Astrocyte of the hippocampus (primary cell): ENCODE results near the gene PRKAG3.

ENCODE experiments used
- DNase-seq: peaks from one replicate; pipeline ENCODE4 v3.0.0; 2011; ENCODE audit warnings: low read depth, low spot score

Gene PRKAG3

DNA sequence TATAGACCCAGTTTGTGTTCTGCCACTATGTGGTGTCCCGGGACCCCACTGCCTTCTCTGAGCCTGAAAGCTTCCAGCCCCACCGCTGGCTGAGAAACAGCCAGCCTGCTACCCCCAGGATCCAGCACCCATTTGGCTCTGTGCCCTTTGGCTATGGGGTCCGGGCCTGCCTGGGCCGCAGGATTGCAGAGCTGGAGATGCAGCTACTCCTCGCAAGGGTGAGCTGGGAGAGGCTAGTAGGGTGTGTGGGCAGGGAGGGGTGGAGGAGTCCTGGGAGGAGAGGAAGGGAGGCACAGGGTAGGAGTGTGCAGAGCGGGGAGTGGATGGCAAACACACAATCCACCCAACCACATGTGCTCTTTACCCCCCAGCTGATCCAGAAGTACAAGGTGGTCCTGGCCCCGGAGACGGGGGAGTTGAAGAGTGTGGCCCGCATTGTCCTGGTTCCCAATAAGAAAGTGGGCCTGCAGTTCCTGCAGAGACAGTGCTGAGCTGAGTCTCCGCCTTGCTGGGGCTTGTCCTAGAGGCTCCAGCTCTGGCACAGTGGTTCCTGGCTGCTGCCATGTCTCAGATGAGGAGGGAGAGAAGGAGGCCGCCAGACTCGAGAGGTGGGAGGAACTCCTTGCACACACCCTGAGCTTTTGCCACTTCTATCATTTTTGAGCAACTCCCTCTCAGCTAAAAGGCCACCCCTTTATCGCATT lies 16.9 kb downstream of the PRKAG3 start:
- DNase-seq = no peak

- DNase-seq = no peak
Measured at GRCh38 chr2:218813771-218814460, 17.7 kb downstream of the PRKAG3 start.

DNA sequence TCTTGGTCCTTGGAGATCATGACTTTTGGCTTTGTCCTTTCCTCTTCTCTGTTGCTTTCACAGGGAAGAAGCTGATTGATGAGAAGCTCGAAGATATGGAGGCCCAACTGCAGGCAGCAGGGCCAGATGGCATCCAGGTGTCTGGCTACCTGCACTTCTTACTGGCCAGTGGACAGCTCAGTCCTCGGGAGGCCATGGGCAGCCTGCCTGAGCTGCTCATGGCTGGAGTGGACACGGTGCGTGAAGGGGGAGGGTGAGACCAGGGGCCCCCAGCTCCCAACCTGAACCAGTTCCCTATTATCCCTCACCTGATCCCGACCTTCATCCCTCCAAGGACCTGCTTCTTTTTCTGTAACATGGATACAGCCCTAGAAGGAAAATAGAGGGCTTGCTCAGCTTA lies 18.7 kb downstream of the PRKAG3 start:
- DNase-seq = no peak

DNA sequence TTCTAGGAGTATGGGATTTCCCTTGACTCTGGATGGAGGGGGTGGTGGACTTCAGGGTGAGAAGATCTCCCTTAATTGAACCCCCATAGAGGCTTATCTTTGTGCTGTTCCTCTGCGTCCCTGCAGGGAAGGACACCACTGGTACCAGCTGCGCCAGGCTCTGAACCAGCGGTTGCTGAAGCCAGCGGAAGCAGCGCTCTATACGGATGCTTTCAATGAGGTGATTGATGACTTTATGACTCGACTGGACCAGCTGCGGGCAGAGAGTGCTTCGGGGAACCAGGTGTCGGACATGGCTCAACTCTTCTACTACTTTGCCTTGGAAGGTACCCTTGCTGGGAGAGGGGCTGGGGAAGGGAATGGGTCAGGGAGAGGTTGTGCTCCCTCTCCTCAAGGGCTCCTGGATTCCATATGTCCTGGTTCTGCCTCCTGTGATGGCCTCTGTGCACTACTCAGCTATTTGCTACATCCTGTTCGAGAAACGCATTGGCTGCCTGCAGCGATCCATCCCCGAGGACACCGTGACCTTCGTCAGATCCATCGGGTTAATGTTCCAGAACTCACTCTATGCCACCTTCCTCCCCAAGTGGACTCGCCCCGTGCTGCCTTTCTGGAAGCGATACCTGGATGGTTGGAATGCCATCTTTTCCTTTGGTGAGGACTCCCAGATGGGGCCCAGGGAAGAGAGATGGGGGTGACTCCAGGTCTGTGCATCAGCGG lies 19.3 kb downstream of the PRKAG3 start:
- no peak for DNase-seq

DNA sequence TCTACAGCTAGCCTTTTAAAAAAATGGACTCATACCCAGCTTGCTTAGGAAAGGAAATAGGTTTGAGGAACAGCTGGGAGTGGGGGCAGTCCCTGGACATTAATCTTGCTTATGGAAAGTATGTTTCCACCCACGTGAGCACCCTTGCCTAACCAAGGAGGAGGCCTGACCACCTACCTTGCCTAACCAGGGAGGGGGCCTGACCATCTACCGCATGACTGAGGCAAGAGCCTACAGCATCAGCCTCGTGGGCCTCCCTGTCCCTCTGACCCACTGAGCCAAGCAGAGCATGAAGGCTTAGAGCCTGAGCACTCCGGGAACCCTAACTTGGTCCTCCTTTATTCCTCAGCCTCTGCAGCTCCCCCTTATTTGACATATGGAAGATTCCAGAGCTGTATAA lies 20.2 kb downstream of the PRKAG3 start:
- no peak for DNase-seq

GRCh38 chr2:218810256-218810655 lies 21.3 kb downstream of the PRKAG3 start:
- no peak for DNase-seq

DNA sequence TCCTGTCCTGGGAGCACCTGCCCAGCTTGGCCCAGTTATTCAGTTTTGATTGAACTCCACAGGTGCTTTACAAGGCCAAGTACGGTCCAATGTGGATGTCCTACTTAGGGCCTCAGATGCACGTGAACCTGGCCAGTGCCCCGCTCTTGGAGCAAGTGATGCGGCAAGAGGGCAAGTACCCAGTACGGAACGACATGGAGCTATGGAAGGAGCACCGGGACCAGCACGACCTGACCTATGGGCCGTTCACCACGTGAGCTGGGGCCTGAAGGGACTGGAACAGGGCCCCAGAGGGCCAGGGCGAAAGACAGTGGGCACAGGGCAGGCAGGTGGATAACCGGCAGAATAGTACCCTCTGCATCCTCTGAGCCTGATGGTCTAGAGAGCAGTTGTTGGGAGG lies 22.1 kb downstream of the PRKAG3 start:
- no peak for DNase-seq

GRCh38 chr2:218807626-218808025 lies 24.0 kb downstream of the PRKAG3 start:
- no peak for DNase-seq

GRCh38 chr2:218806346-218806978 lies 25.1 kb downstream of the PRKAG3 start:
- DNase-seq = peak; percentile 96

DNA sequence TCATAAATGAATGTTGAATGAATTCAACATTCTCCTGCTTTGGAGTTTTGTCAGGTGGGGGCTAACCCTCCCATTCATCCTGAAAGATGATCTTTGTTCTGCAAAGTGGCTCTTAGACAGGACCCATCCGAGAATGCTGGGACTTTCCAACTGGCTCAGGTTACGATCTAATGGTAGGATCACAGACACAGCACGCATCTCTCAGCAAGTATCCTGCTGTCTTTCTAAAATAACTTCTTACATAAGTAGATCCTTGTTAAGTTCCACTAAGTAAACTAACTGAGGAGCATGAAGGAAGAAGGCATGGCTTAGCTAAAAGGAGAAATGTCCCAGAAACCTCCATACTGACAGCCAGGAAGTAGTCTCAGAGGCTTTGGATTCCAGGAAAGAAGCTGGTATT lies 26.0 kb downstream of the PRKAG3 start:
- DNase-seq = peak; percentile 38

- DNase-seq = no peak
Measured at GRCh38 chr2:218804817-218805216, 26.8 kb downstream of the PRKAG3 start.

DNA sequence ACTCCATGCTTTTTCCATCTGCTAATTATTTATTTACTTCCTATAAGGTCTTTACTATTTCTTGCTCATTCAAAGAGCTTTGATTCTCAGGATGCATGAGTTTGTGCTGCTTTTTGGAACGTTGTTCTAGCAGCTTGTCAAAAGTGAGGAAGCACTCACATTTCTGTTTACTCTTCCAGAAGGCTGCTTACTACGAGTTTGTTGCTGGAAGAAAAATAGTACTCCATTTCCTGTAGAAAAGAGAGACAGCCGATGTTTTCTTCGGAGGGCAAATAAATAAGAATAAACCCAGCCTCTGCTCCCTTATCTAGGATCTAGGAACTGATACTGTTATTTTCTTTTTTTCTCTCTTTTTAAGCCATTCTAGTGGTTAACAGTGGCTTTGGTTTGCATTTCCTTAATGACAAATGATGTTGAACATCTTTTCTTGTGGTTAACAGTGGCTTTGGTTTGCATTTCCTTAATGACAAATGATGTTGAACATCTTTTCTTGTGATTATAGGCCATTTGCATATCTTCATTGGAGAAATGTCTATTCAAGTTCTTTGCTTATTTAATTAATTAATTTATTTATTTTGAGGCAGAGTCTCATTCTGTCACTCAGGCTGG lies 29.1 kb downstream of the PRKAG3 start:
- DNase-seq = no peak

GRCh38 chr2:218799990-218800389 lies 31.6 kb downstream of the PRKAG3 start:
- DNase-seq = no peak

DNA sequence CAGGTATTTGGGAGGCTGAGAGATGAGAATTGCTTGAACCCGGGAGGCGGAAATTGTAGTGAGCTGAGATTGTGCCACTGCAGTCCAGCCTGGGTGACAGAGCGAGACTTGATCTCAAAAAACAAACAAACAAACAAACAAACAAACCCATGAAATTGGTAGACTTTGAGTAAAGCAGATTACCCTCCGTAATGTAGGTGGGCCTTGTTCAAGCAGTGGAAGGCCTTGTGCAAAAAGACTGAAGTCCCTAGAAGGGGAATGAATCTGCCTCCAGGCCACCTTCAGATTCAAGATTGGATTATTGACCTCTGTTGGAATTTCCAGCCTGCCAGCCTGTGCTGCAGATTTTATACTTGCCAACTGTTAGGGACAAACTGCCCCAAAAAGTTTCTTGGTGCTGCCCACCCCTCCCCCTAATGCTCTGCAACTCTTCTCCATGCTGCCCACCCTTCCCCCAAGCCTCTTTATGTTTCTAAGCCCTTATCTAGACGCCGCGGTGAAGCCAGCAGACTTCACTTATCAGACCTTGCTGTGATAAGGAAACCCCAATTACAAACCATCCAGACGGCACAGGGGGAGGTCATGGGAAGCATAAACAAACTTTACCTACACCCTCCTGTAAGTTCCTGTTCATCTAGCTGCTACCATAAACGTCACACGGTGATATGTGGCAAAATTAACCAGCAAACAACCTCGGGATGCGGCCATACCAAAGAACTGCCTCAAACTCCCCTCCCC lies 32.7 kb downstream of the PRKAG3 start:
- DNase-seq = peak; percentile 24

DNA sequence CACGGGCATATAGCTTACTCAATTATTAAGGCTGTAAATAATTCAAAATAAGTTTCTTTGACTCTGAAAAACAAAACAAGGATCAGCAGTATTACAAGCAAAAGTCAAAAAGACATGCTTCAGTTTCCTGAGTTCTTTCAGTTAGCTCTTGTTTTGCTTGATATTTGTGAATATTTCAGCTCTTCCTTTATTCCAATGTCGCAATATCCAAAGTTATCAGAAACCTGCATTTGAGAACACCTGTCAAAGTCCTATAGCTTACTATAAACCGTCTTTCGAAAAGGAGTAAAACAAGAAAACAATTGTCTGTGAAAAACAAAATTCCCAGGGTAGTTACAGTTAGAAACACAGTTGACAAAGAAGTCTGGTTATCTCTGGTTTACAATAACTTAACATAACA lies 34.9 kb downstream of the PRKAG3 start:
- no peak for DNase-seq

GRCh38 chr2:218792433-218792832 lies 39.2 kb downstream of the PRKAG3 start:
- DNase-seq = no peak

- no peak for DNase-seq
Measured at GRCh38 chr2:218788529-218789255, 42.9 kb downstream of the PRKAG3 start.

DNA sequence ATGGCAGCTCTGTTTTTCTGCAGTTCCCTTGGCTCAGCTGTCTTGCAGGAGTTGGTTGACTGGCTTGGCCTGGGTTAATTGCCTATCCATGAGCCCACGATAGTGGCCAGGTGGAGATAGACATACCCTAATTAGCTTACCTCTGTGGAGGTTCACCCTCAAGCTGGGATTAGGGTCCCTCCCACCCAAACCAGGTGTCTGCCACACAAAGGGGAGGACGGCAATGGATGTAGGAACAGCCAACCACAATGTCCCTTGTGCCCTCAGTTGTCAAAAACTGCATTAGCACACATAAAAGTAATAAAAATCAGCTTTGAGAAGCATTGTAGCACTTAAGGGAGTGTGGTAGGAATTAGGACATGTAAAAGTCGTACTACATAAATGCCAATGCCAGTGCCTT lies 45.5 kb downstream of the PRKAG3 start:
- no peak for DNase-seq

DNA sequence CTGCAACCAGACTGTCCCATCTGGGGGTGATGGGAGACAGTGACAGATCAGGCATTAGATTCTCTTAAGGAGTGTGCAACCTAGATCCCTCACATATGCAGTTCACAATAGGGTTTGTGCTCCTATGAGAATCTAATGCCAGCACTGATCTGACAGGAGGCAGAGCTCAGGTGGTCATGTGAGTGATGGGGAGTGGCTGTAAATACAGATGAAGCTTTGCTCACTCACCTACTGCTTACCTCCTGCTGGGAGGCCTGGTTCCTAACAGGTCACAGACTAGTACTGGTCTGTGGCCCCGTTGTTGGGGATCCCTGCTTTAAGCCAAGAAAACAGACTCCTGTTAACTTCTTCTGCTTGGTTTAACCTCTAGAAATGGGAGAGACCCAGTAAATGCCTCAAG lies 46.5 kb downstream of the PRKAG3 start:
- DNase-seq = no peak

DNA sequence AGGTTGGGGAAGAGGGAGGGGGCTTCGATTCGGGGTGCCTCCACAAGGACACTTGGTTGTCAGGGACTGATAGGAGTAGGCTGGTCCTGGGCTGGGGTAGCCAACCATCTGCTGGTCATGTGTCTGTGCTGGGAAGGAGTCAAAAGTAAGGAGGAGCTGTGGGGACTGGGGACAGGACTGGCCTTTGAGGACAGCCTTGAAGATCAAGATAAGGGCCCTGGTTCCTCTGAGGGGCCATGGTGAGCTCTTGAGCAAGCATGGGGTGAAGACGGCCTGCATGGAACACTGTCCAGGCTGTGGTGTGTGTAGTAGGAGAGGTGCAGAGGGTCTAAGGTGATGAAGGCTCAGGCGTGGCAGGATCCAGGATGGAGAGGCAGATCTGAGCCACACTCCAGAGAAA lies 47.9 kb downstream of the PRKAG3 start:
- no peak for DNase-seq

- no peak for DNase-seq
Measured at GRCh38 chr2:218782528-218782844, 49.1 kb downstream of the PRKAG3 start.
